Breast epithelium (tissue), 4 donors: Measurements from ENCODE around the gene UPF3A. TPM values are rescaled to one million over a fixed set of nuclear protein-coding genes. Genes with fewer than 3 reads are reported as not detected.

Experiments
- DNase-seq, 2 donors: peaks; one replicate each; pipeline ENCODE4 v3.0.0-alpha.2; 2019; ENCODE audit warnings: low spot score in 2 of 2
- H3K27ac ChIP-seq, 2 donors: fragments of 200-600 bp; sonication (generic) in 1 of 2; one replicate each; pipeline ENCODE4 v1.5.1; 2016 to 2019; ENCODE audit warnings: mild to moderate bottlenecking in 1 of 2
- H3K27me3 ChIP-seq, 2 donors: fragments of 200-600 bp; sonication (generic) in 1 of 2; one replicate each; pipeline versions ENCODE4 v1.5.1 to v1.6.0; 2017 to 2019; ENCODE audit warnings: control low read depth in 1 of 2, mild to moderate bottlenecking in 1 of 2
- H3K36me3 ChIP-seq: fragments of 200-600 bp; one replicate; pipeline ENCODE4 v1.5.1; 2019
- H3K4me1 ChIP-seq, 2 donors: fragments of 200-600 bp; sonication (generic); one replicate each; pipeline ENCODE4 v1.5.1; 2016 to 2019; ENCODE audit warnings: control low read depth in 1 of 2
- H3K4me3 ChIP-seq, 3 donors: fragments of 200-600 bp; sonication (generic); 1 replicate in 2 of 3; 2 replicates in 1 of 3; pipeline ENCODE4 v1.5.1; 2016 to 2019; ENCODE audit warnings: mild to moderate bottlenecking in 3 of 3, moderate library complexity in 2 of 3
- H3K9me3 ChIP-seq, 2 donors: fragments of 200-600 bp; sonication (generic) in 1 of 2; one replicate each; pipeline ENCODE4 v1.5.1; 2016 to 2019; ENCODE audit warnings: control low read depth in 1 of 2
- POLR2A ChIP-seq: fragments of 450-650 bp; IDR thresholded peaks from one replicate; pipeline ENCODE4 v1.6.1; 2016; ENCODE audit warnings: antibody characterized with exemption, mild to moderate bottlenecking, moderate library complexity
- POLR2AphosphoS5 ChIP-seq, 3 donors: sonication (generic); formaldehyde crosslinking; IDR thresholded peaks; one replicate each; pipeline ENCODE4 v1.6.1; 2017; ENCODE audit warnings: antibody characterized with exemption in 3 of 3
- intact Hi-C: fragments of 100-400 bp; cut with DNase I; formaldehyde crosslinking; loops from one replicate; pipeline ENCODE4 v1.15.1; 2023; ENCODE audit warnings: low total_unique reads
- total RNA-seq, 3 donors: library from RNA; depleted of rRNA; stranded (reverse); fragments of >200 nt; gene quantifications; one replicate each; pipeline ENCODE4 v1.1.0, GENCODE V29; 2016
- TF ChIP-seq, protein P1 (sequence below), 3 donors: fragments of 450-650 bp; IDR thresholded peaks; one replicate each; pipeline ENCODE4 v1.5.1; 2016 to 2017; ENCODE audit warnings: antibody characterized with exemption in 3 of 3, mild to moderate bottlenecking in 3 of 3, moderate library complexity in 3 of 3

The UPF3A gene
- total RNA-seq, 3 donors from 2014 or later, result 48.5 to 52.8 (median 49.6) TPM

DNA sequence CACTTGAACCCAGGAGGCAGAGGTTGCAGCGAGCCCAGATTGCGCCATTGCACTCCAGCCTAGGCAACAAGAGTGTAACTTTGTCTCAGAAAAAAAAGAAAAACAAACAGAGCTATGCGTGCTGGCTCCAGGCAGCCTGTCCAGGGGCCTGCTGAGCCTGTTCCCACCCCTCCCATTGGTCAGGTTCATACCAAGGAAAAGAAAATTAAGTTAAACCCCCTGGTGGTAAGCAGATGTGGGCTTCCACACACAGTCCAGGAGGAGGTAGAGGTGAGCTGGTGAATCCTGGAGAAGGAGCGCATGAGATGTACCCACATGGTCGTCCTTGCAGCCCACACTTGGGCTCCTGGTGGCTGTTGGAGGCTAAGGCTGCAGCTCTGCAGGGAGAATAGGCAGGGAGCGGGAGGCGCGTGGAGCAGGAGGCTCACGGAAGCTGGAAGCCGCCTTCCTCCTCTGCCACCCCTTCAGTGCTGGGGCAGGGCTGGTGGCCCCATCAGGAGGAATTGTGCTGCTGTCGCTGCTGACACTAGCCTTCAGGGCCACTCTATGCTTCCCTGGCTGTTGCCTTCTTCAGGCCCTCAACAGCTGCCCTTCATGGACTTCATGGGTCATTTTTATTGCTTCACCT, 22.4 kb downstream of the UPF3A start:
- Histone ChIP-seq H3K36me3 (peaks cover 3% of the 10 kb centered on the region), H3K27me3 (no peaks in the 10 kb centered on the region), H3K4me1 (no peaks in the 10 kb centered on the region), H3K4me3 (no peak overlapping the region), H3K27ac (no peak overlapping the region), H3K9me3 (no peaks in the 10 kb centered on the region)
- DNase-seq, result no peak
- intact Hi-C loops, result no loop called here
- TF ChIP-seq, protein P1, sequence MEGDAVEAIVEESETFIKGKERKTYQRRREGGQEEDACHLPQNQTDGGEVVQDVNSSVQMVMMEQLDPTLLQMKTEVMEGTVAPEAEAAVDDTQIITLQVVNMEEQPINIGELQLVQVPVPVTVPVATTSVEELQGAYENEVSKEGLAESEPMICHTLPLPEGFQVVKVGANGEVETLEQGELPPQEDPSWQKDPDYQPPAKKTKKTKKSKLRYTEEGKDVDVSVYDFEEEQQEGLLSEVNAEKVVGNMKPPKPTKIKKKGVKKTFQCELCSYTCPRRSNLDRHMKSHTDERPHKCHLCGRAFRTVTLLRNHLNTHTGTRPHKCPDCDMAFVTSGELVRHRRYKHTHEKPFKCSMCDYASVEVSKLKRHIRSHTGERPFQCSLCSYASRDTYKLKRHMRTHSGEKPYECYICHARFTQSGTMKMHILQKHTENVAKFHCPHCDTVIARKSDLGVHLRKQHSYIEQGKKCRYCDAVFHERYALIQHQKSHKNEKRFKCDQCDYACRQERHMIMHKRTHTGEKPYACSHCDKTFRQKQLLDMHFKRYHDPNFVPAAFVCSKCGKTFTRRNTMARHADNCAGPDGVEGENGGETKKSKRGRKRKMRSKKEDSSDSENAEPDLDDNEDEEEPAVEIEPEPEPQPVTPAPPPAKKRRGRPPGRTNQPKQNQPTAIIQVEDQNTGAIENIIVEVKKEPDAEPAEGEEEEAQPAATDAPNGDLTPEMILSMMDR (IDR thresholded peaks at IDR 0.05), result no peak

DNA sequence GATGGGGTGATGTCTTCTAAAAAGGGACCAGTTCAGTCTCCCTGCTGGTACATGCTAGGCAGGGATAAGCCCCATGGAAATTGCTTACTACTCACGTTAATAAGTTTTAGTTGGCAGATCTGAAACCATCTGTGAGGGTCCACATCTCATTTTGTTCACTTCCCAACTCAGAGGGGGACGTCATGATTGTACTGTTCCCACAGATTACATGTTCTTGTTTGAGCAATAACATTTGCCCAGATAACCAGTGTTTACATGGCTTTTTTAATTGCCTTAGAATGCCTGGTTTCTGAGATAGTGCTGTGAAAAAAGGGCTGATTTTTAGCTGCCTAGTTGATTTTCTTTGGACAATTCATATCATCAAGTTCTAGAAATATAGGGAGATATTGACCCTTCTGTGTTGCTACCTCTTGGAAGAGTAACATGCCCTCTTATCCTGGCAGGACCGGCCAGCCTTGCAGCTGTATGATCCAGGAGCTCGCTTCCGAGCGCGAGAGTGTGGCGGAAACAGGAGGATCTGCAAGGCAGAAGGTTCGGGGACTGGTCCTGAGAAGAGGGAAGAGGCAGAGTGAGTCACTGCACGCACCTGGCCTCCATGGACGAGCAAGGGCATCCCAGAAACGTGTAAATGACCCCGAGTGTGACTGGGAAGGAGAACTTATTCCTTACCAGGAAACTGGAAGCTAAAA, 23.1 kb downstream of the UPF3A start:
- Histone ChIP-seq H3K36me3 (no peaks in the 10 kb centered on the region), H3K27me3 (no peaks in the 10 kb centered on the region), H3K4me1 (no peaks in the 10 kb centered on the region), H3K27ac (no peak overlapping the region), H3K4me3 (no peak overlapping the region), H3K9me3 (no peaks in the 10 kb centered on the region)
- no peak for TF ChIP-seq POLR2AphosphoS5 (IDR thresholded peaks at IDR 0.05)
- TF ChIP-seq POLR2A, result no peak
- TF ChIP-seq, protein P1 (IDR thresholded peaks at IDR 0.05), result no peak
- intact Hi-C loops, result no loop called here
- DNase-seq, result no peak

GRCh38 chr13:114309086-114309485, 27.7 kb downstream of the UPF3A start:
- intact Hi-C loops, result no loop called here
- H3K36me3 ChIP-seq, result no peaks in the 10 kb centered on the region
- TF ChIP-seq POLR2AphosphoS5 (IDR thresholded peaks at IDR 0.05) (no peak), POLR2A (no peak)
- TF ChIP-seq, protein P1 (IDR thresholded peaks at IDR 0.05), result no peak
- DNase-seq, result no peak
- no peak overlapping the region for H3K4me3 ChIP-seq
- no peaks in the 10 kb centered on the region for H3K4me1 ChIP-seq
- no peaks in the 10 kb centered on the region for H3K9me3 ChIP-seq
- no peak overlapping the region for H3K27ac ChIP-seq
- H3K27me3 ChIP-seq, result no peaks in the 10 kb centered on the region

- Histone ChIP-seq H3K4me1 (no peaks in the 10 kb centered on the region), H3K27me3 (no peaks in the 10 kb centered on the region), H3K27ac (no peak overlapping the region), H3K9me3 (no peaks in the 10 kb centered on the region), H3K36me3 (no peaks in the 10 kb centered on the region), H3K4me3 (no peak overlapping the region)
- DNase-seq, result no peak
- TF ChIP-seq POLR2A (no peak), POLR2AphosphoS5 (IDR thresholded peaks at IDR 0.05) (no peak)
- TF ChIP-seq, protein P1 (IDR thresholded peaks at IDR 0.05), result no peak
- intact Hi-C loops, result no loop called here
Measured at GRCh38 chr13:114309806-114310410, 28.5 kb downstream of the UPF3A start.

DNA sequence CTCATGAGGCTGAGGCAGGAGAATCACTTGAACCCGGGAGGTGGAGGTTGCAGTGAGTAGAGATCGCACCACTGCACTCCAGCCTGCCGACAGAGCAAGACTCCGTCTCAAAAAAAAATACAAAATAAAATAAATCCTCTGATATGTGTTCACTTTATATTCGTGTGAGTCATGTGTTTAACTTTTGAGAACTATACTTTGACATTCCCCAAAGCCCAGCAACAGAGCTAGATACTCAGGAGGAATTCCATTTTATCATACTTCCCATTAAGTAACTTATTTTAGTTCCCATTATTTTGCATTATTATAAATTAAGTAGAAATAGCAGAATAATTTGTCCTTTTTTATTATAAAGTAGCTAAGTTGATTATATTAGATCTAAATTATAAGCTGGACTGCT, 29.6 kb downstream of the UPF3A start:
- Histone ChIP-seq H3K27ac (no peak overlapping the region), H3K4me1 (no peaks in the 10 kb centered on the region), H3K9me3 (no peaks in the 10 kb centered on the region), H3K27me3 (no peaks in the 10 kb centered on the region), H3K36me3 (no peaks in the 10 kb centered on the region), H3K4me3 (no peak overlapping the region)
- no peak for DNase-seq
- intact Hi-C loops, result no loop called here
- TF ChIP-seq POLR2A, result no peak
- TF ChIP-seq, protein P1 (IDR thresholded peaks at IDR 0.05), result no peak
- TF ChIP-seq POLR2AphosphoS5 (IDR thresholded peaks at IDR 0.05), result no peak
